NCI-H2196 treated with DMSO at 0.1 percent for 48 hours (cell line): ENCODE data around the gene USP4.

Source experiments
- DNase-seq: peaks from one replicate; lab custom pipeline; 2025; ENCODE audit not compliant: unreplicated experiment; lab: John Stamatoyannopoulos, UW

The USP4 gene

DNA sequence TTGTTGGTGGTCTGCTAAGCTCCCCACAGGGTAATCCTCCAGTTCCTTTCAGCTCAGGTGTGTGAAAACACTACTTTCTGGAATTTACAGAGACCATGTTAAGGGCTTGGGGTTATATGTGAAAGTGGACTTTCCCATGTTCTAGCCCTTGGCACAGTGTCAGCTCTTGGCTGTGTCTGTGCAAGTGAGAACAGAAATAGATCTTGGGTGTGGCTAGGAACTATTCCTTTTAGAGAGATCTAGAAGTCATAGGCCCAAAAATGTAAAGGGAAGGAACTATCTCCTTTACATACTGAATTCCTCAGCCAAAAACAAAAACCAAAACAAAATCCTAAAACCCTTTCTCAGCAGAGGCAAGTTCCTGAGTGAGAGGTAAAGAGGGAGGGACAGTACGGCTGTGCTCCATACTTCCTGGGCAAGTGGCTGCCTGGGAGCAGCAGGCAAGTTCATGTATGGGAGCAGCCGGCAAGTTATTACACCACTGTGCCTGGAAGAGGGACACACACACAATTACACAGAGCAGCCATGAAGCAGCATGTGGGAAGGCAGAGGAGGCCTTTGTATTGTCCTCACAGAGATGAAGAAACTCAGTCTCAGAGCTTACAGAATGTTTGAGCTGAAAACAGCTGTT is 43.0 kb downstream of the USP4 start:
- DNase-seq, result no peak

DNA sequence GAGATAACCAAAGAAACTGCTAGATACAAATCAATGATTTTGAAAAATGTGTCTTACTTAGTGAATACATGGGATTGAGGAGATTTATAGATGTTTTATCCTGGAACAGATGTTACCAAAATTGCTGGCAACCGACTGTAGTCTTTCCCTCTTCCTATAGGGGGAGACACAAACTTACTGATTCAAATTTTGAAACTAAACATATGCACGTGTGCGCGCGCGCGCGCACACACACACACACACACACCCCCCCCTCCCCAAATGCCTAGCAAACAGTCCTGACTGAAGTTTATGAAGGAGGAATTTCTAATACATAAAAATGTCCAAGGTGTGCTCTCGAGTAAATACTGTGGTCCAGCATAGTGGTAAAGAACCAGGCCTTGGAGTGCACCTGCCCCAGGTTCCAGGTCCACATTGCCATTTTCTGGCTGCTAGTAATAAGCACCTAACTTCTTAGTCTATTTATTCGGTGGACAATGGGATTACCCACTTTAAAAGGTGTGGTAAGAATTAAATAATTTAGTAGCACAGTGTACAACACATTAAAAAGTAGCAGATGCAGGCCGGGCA is 44.3 kb downstream of the USP4 start:
- no peak for DNase-seq

DNA sequence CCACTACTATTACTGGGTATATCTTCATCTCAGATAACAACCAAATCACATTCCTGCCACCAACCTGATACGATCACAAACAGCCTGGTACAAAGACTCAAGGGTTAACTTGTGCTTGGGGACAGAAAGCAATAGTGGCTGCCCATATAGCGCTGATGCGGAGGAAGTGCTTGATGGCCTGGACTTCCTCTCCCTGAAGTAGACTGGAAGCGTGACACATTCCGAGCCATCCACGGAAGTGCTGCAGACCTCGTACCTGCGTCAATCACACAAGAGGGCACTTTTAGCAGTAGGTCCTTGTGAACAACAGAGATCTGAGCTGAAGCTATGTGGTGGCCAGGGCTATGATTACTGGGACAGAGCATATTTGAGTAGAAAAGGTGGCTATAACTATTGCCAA is 45.5 kb downstream of the USP4 start:
- no peak for DNase-seq

DNA sequence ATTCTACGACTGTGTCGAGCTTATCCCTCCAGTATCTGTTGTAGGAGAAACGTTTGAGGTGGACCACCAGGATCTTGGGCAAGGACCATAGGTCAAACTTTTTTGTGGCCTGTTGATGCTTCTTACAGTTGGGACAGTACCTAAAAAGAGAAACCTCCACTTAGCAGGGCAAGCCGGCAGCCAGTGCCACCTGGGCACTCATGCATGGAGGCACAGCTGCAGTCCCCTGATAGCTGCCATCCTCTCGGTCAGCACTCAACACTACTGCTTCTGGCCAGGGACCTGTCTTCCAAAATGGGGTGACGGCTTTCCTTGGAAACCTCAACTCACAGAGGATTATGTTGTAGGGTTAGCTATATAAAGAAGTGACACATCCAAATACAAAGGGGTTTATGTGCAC is 55.9 kb downstream of the USP4 start:
- no peak for DNase-seq

GRCh38 chr3:49279376-49279775 is 60.5 kb downstream of the USP4 start:
- DNase-seq, result no peak

DNA sequence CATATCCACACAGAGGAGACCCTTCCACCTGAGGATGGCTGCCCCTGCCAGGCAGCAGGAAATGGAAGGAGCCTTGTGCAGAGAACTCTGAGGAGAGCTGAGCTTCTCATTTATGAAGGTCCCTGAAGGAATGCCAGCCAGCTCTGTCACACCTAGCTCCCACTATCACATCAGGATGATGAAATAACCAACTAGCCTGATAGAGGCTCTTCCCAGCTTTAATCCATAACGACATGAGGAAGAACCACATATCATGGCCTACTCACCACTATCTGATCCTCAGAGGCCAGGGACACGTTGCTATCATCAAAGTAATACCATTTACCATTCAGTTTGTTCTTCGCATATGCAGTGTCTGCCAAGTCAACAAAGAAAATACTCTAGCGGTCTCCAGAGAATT is 61.3 kb downstream of the USP4 start:
- DNase-seq, result no peak

GRCh38 chr3:49277383-49277775 is 62.5 kb downstream of the USP4 start:
- no peak for DNase-seq

- no peak for DNase-seq
Measured at GRCh38 chr3:49276475-49277382, 63.1 kb downstream of the USP4 start, which contains the start of gene C3orf62. TSS of gene C3orf62 (minus strand) at chr3:49277232. CDS start at chr3:49276872, 360 bp downstream.

- DNase-seq, result no peak
Measured at GRCh38 chr3:49273825-49274532, 65.9 kb downstream of the USP4 start.

GRCh38 chr3:49271047-49271446 is 68.8 kb downstream of the USP4 start:
- no peak for DNase-seq

DNA sequence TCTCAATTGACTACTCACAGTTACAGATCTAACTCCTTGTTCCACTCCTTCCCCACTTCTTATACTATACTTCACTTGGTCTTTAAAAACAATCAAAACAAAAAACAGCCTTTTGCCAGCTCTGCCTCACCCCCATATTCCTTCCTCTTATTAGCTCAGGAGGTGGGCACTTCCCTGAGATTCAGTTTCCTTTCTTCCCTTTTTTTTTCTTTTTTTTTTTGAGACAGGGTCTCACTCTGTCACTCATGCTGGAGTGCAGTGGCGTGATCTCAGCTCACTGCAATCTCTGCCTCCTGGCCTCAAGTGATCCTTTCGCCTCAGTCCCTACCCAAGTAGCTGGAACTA is 69.7 kb downstream of the USP4 start:
- no peak for DNase-seq

DNA sequence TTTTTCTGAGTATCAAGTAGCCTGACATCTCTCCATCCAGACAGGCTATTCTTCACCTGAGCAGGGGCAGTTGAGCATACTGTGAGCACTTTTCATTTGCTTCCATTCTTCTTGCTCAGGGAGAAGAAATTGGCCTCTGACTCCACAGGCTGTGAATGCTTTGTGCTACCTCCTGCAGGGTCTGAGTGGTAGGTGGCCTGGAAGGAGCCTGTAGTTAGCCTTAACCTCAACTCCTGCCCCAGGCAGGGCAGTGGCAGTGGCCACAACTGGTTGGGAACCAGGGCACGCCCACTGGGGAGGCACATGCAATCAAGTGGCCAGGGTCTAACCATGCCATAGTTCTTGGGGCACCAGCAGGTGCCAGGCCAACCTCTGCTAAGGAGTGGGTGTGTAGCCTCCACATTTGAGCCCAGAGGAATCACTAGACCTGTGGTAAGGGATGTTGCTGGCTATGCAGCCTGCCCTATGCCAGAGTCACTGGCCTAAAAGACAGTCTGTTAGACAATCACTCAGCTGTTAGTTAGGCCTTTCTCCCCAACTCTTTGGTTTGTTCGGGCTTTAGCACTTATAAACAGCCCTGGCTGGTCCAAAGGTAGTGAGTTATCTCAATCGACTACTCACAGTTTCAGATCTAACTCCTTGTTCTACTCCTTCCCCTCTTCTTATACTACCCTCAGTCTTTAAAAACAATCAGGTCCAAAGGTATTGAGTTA is 70.3 kb downstream of the USP4 start:
- DNase-seq, result no peak

DNA sequence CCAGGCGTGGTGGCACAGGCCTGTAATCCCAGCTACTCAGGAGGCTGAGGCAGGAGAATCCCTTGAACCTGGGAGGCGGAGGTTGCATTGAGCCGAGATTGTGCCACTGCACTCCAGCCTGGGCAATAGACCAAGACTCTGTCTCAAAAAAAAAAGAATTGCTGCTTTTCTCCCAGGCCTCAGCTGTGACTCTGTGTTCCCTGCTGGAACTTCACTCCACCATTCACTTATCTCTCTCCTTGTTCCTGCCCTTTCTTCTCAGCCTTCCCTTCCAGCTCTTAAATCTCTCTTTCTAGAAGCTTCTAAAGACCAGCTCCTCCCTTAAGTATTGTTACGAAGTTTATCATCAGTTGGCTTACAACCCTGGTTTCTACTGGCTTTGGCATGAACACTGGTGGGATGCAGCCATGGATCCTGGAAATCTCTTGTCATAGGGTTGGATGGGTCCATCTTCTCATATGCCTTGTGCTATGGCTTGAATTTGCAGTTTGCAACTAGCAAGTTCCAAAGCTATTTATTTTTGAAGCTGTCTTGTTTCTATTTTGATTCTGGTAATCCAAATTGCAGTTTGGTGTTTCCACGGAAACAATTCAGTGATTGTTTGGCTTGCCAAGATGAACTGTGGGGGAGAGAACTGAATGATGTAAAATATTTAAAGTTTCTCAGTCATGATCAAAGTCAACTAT is 73.3 kb downstream of the USP4 start:
- DNase-seq, result no peak

GRCh38 chr3:49265661-49266386 is 74.0 kb downstream of the USP4 start:
- no peak for DNase-seq

GRCh38 chr3:49263159-49263889 is 76.5 kb downstream of the USP4 start:
- no peak for DNase-seq

GRCh38 chr3:49260806-49261324 is 79.0 kb downstream of the USP4 start:
- DNase-seq, result no peak

DNA sequence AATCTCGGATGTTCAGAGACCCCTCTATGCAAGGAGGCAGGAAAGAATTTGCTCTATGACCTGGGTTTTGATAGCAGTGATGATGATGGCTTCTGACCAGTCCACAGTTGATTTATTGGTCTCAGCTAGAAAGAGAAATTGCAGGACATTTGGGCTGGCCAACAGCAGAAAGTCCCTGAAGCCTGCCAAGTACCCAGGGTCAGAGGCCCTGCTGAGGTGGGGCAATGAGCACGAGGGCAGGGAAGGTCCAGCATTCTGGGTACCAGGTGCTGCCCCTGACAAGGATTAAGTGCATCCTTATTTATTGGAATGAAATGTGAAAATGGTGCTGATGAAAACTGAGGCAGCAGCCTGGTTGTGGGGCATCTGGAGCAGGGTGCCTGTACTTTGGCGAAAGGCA is 82.7 kb downstream of the USP4 start:
- no peak for DNase-seq

DNA sequence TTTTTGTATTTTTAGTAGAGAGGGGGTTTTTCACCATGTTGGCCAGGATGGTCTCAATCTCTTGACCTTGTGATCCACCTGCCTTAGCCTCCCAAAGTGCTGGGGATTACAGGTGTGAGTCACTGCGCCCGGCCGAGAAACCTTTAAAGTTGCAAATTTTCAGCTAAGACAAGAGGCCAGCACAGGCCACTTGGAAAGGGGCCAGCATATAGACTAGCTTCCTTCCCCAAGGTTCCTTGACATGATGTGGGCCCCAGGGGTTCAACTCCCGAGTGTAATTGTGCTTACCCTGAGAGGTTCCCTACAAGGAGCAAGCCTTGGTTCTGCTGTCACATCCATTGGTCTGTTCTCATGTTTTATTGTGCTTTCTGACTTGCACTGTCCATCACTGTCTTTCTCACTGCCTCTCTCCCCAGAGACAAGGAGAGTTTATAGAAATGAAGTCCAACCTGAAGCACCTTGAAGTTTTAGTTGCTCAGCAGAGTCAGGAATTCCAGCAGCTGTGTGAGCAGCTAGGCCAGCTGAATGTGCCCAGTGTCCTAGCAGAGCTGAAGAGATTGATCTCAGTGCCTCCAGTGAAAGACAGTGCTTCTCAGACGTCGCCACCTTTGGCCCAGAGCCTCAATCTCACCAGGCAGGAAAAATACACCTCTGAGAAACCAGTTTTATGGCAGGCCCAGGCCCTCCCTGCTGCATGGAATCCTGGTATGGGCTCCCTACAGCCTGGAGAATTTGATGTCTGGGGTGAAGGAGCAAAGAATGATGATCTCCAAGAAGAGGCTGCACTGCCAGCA is 83.9 kb downstream of the USP4 start:
- DNase-seq, result no peak
